KMS-11 (cell line): Measurements from ENCODE around the gene B4GALNT3.

Experiments
- H2AFZ ChIP-seq: fragments of 200-600 bp; sonication (generic); 2 replicates; pipeline ENCODE4 v1.6.1; 2016; ENCODE audit warnings: antibody characterized with exemption, mixed run types, low read depth
- H3K27ac ChIP-seq: fragments of 200-600 bp; sonication (generic); 2 replicates; pipeline ENCODE4 v1.6.1; 2016; ENCODE audit warnings: mild to moderate bottlenecking, mixed run types
- H3K27me3 ChIP-seq: fragments of 200-600 bp; sonication (generic); 2 replicates; pipeline ENCODE4 v1.6.1; 2017; ENCODE audit warnings: mild to moderate bottlenecking, low read depth, mixed run types, moderate library complexity; ENCODE audit not compliant: insufficient read depth
- H3K36me3 ChIP-seq: fragments of 200-600 bp; sonication (generic); 2 replicates; pipeline ENCODE4 v1.6.1; 2017; ENCODE audit warnings: mild to moderate bottlenecking, mixed run types; ENCODE audit not compliant: insufficient read depth
- H3K4me1 ChIP-seq: fragments of 200-600 bp; sonication (generic); 2 replicates; pipeline ENCODE4 v1.6.1; 2016; ENCODE audit warnings: mild to moderate bottlenecking, low read depth, mixed run types; ENCODE audit not compliant: poor library complexity, severe bottlenecking
- H3K4me2 ChIP-seq: fragments of 200-600 bp; sonication (generic); 2 replicates; pipeline ENCODE4 v1.7.0; 2016; ENCODE audit warnings: mild to moderate bottlenecking, mixed run types
- H3K4me3 ChIP-seq: fragments of 200-600 bp; sonication (generic); IDR thresholded peaks from 2 replicates; pipeline ENCODE4 v1.6.1; 2017; ENCODE audit warnings: low read depth, low read length, mixed read lengths; ENCODE audit not compliant: insufficient read depth
- H3K79me2 ChIP-seq: fragments of 200-600 bp; sonication (generic); 2 replicates; pipeline ENCODE4 v1.6.1; 2016; ENCODE audit warnings: low read depth, mixed run types; ENCODE audit not compliant: insufficient read depth
- H3K9ac ChIP-seq: fragments of 200-600 bp; sonication (generic); 2 replicates; pipeline ENCODE4 v1.6.1; 2016; ENCODE audit warnings: mild to moderate bottlenecking, mixed run types
- H4K20me1 ChIP-seq: fragments of 200-600 bp; sonication (generic); 2 replicates; pipeline ENCODE4 v1.6.1; 2016; ENCODE audit warnings: mild to moderate bottlenecking, mixed run types; ENCODE audit not compliant: insufficient read depth
- CTCF ChIP-seq: fragments of 200-600 bp; sonication (generic); conservative IDR thresholded peaks from 2 replicates; pipeline ENCODE4 v1.6.1; 2017; ENCODE audit warnings: low read depth, mild to moderate bottlenecking, antibody characterized with exemption, low read length, moderate library complexity, mixed read lengths

The B4GALNT3 gene

GRCh38 chr12:452667-453210, 7.0 kb upstream of the B4GALNT3 start:
- H3K4me3 ChIP-seq = no peak overlapping the region
- peaks cover 6% of the 10 kb centered on the region for H3K4me1 ChIP-seq
- H3K4me2 ChIP-seq = 0 out of 2 replicates have a peak overlapping the region, but pooled peaks have one; percentile 9
- H3K36me3 ChIP-seq = no peaks in the 10 kb centered on the region
- H2AFZ ChIP-seq = peak overlapping the region; percentile 35; the same call in 1 of the 2 replicates
- peaks cover 6% of the 10 kb centered on the region; the same call in 1 of the 2 replicates for H3K27me3 ChIP-seq
- TF ChIP-seq CTCF = no peak
- H3K79me2 ChIP-seq = no peaks in the 10 kb centered on the region
- H3K27ac ChIP-seq = no peak overlapping the region
- H3K9ac ChIP-seq = no peak overlapping the region
- H4K20me1 ChIP-seq = no peaks in the 10 kb centered on the region

- H3K27ac ChIP-seq = no peak overlapping the region
- no peak overlapping the region for H3K9ac ChIP-seq
- H4K20me1 ChIP-seq = no peaks in the 10 kb centered on the region
- peaks cover 12% of the 10 kb centered on the region for H3K4me1 ChIP-seq
- peaks cover 7% of the 10 kb centered on the region; the same call in 1 of the 2 replicates for H3K27me3 ChIP-seq
- no peak for TF ChIP-seq CTCF
- H2AFZ ChIP-seq = no peak overlapping the region
- H3K36me3 ChIP-seq = no peaks in the 10 kb centered on the region
- no peak overlapping the region for H3K4me2 ChIP-seq
- H3K4me3 ChIP-seq = no peak overlapping the region
- H3K79me2 ChIP-seq = no peaks in the 10 kb centered on the region
Measured at GRCh38 chr12:454833-455232, 4.9 kb upstream of the B4GALNT3 start.

- Histone ChIP-seq H3K4me1 (peaks cover 12% of the 10 kb centered on the region), H4K20me1 (no peaks in the 10 kb centered on the region), H3K9ac (no peak overlapping the region), H3K27ac (no peak overlapping the region), H3K27me3 (peaks cover 7% of the 10 kb centered on the region; the same call in 1 of the 2 replicates), H3K79me2 (no peaks in the 10 kb centered on the region), H3K4me3 (no peak overlapping the region), H3K4me2 (no peak overlapping the region), H3K36me3 (no peaks in the 10 kb centered on the region), H2AFZ (no peak overlapping the region)
- no peak for TF ChIP-seq CTCF
Measured at GRCh38 chr12:455821-456220, 3.9 kb upstream of the B4GALNT3 start.

GRCh38 chr12:457676-458075, 2.1 kb upstream of the B4GALNT3 start:
- no peaks in the 10 kb centered on the region for H3K36me3 ChIP-seq
- no peak overlapping the region for H3K9ac ChIP-seq
- no peak overlapping the region for H2AFZ ChIP-seq
- H3K4me1 ChIP-seq = peaks cover 7% of the 10 kb centered on the region
- no peak overlapping the region for H3K4me2 ChIP-seq
- peaks cover 10% of the 10 kb centered on the region; the same call in 1 of the 2 replicates for H3K27me3 ChIP-seq
- no peak overlapping the region for H3K27ac ChIP-seq
- H3K79me2 ChIP-seq = no peaks in the 10 kb centered on the region
- no peak for TF ChIP-seq CTCF
- H3K4me3 ChIP-seq = no peak overlapping the region
- H4K20me1 ChIP-seq = no peaks in the 10 kb centered on the region
